Suprapubic skin (tissue), 4 donors: ENCODE measurements around the gene GPR137B. TPM values are rescaled to one million over a fixed set of nuclear protein-coding genes. Genes with fewer than 3 reads are reported as not detected.

Source experiments
- DNase-seq, 2 donors: peaks; one replicate each; pipeline ENCODE4 v3.0.0-alpha.2; 2019; ENCODE audit warnings: low spot score in 2 of 2
- H3K27ac ChIP-seq: fragments of 200-600 bp; sonication (generic); one replicate; pipeline ENCODE4 v1.5.1; 2019
- H3K27me3 ChIP-seq: fragments of 200-600 bp; sonication (generic); one replicate; pipeline ENCODE4 v1.5.1; 2019
- H3K36me3 ChIP-seq: fragments of 200-600 bp; sonication (generic); one replicate; pipeline ENCODE4 v1.5.1; 2019
- H3K4me1 ChIP-seq: fragments of 200-600 bp; sonication (generic); one replicate; pipeline ENCODE4 v1.5.1; 2019
- H3K4me3 ChIP-seq: fragments of 200-600 bp; sonication (generic); one replicate; pipeline ENCODE4 v1.5.1; 2019; ENCODE audit warnings: mild to moderate bottlenecking
- H3K9me3 ChIP-seq: fragments of 200-600 bp; sonication (generic); one replicate; pipeline ENCODE4 v1.5.1; 2019
- EP300 ChIP-seq: sonication (generic); formaldehyde crosslinking; IDR thresholded peaks from one replicate; pipeline ENCODE4 v1.6.1; 2017; ENCODE audit warnings: antibody characterized with exemption
- POLR2A ChIP-seq, 2 donors: fragments of 450-650 bp; IDR thresholded peaks; one replicate each; pipeline ENCODE4 v1.6.1; 2017; ENCODE audit warnings: antibody characterized with exemption in 2 of 2, mild to moderate bottlenecking in 2 of 2, moderate library complexity in 2 of 2
- POLR2AphosphoS5 ChIP-seq, 3 donors: sonication (generic); formaldehyde crosslinking; IDR thresholded peaks; one replicate each; pipeline ENCODE4 v1.6.1; 2017; ENCODE audit warnings: antibody characterized with exemption in 3 of 3
- WGBS: methylation state at CpG from one replicate; pipeline ENCODE4 v1.1.5; 2018; 5-methylcytosine and 5-hydroxymethylcytosine counted together
- total RNA-seq, 4 donors: library from RNA; depleted of rRNA; stranded (reverse); fragments of >200 nt; gene quantifications; one replicate each; pipeline ENCODE4 v1.1.0, GENCODE V29; 2016
- TF ChIP-seq, protein P1 (sequence below), 2 donors: fragments of 200-600 bp in 1 of 2; fragments of 450-650 bp in 1 of 2; sonication (generic) in 1 of 2; IDR thresholded peaks; one replicate each; pipeline ENCODE4 v1.5.1; 2016 to 2019; ENCODE audit warnings: antibody characterized with exemption in 2 of 2, mild to moderate bottlenecking in 1 of 2, moderate library complexity in 1 of 2

The GPR137B gene
- total RNA-seq, 4 donors from 2014 or later, result 34.9 to 60.0 (median 47.2) TPM

DNA sequence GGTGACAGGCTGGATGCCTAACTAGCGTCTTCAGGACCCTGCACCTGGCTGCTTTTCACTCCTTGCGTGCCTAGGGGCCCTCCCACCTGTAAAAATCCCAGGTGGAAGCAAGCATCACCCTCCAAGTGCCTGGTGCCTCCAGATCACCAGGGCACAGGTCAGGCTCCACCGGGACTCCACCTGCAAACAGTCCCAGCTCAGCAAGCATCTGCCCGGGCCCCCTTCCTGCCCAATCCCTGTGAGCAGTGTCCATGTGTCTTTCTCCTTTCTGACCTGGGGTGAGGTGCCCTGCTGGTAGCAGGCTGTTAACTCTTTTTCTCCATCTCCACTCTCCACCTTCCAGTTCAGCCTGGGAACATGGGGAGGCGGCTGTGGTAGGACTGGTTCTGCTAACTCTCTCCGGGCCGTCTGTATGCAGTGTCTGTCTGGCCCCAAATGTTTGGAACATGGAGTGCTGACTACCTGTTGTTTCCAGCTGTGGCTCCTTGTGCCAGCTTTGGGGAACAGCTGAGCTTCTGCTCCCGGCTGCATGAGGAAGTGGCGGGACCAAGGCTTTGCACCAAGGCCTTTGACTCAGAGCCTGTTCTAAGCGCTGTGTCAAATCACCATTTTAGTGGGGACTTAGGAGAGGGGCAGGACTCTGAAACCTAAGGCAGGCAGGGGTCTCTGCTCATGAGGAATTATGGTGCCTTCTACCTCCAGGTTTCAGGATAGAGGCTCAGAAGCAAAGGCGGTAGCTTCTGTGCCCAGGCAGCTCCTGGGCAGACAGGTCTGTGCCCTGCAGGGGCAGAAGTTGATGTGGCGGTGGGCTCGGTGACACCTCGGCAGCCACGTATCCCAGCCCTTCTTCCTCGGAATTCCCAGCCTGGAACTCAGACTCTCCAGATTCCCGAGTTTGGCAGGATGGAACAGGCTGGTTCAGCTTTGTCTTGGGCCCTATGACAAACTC lies 5.5 kb downstream of the GPR137B start:
- no peaks in the 10 kb centered on the region for H3K36me3 ChIP-seq
- no peak for DNase-seq

DNA sequence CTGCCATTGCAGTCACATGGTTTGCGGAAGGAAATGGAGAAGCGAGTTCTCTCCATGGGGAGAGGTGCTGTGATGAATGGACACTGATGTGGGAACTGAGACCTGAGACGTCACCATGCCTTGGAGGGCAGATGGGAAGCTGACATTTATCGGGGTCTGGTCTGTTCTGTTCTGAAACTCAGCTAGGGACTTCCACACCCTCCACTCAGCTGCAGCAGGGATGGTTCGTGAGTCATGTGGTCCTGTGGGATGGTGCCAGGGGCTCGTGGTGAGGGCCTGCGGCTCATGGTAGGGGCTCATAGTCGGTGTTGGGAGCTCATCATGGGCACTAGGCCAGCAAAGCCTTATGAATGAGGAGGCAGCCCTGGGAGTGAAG lies 6.1 kb downstream of the GPR137B start:
- H3K4me3 ChIP-seq, result no peak overlapping the region
- TF ChIP-seq POLR2AphosphoS5 (IDR thresholded peaks at IDR 0.05), result no peak
- TF ChIP-seq POLR2A (IDR thresholded peaks at IDR 0.05), result no peak
- TF ChIP-seq, protein P1, sequence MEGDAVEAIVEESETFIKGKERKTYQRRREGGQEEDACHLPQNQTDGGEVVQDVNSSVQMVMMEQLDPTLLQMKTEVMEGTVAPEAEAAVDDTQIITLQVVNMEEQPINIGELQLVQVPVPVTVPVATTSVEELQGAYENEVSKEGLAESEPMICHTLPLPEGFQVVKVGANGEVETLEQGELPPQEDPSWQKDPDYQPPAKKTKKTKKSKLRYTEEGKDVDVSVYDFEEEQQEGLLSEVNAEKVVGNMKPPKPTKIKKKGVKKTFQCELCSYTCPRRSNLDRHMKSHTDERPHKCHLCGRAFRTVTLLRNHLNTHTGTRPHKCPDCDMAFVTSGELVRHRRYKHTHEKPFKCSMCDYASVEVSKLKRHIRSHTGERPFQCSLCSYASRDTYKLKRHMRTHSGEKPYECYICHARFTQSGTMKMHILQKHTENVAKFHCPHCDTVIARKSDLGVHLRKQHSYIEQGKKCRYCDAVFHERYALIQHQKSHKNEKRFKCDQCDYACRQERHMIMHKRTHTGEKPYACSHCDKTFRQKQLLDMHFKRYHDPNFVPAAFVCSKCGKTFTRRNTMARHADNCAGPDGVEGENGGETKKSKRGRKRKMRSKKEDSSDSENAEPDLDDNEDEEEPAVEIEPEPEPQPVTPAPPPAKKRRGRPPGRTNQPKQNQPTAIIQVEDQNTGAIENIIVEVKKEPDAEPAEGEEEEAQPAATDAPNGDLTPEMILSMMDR (IDR thresholded peaks at IDR 0.05), result no peak
- no peak for TF ChIP-seq EP300
- peak overlapping the region; percentile 63 for H3K27ac ChIP-seq
- peaks cover 52% of the 10 kb centered on the region for H3K4me1 ChIP-seq
- H3K36me3 ChIP-seq, result no peaks in the 10 kb centered on the region
- DNase-seq, result no peak
- H3K27me3 ChIP-seq, result no peaks in the 10 kb centered on the region
- H3K9me3 ChIP-seq, result no peaks in the 10 kb centered on the region
- WGBS, result 83% methylated on average over 2 of the region's 8 CpGs

More for the DNA sequence above, 5.5 kb downstream of the GPR137B start:
- whole genome bisulfite sequencing, result 72% methylated on average over 13 of the region's 17 CpGs
- H3K4me3 ChIP-seq, result no peak overlapping the region
- peaks cover 58% of the 10 kb centered on the region for H3K4me1 ChIP-seq
- peak overlapping the region; percentile 63 for H3K27ac ChIP-seq
- no peaks in the 10 kb centered on the region for H3K27me3 ChIP-seq
- TF ChIP-seq, protein P1 (IDR thresholded peaks at IDR 0.05), result no peak
- TF ChIP-seq POLR2A (IDR thresholded peaks at IDR 0.05), result no peak
- TF ChIP-seq POLR2AphosphoS5 (IDR thresholded peaks at IDR 0.05), result no peak
- no peak for TF ChIP-seq EP300
- H3K9me3 ChIP-seq, result no peaks in the 10 kb centered on the region

DNA sequence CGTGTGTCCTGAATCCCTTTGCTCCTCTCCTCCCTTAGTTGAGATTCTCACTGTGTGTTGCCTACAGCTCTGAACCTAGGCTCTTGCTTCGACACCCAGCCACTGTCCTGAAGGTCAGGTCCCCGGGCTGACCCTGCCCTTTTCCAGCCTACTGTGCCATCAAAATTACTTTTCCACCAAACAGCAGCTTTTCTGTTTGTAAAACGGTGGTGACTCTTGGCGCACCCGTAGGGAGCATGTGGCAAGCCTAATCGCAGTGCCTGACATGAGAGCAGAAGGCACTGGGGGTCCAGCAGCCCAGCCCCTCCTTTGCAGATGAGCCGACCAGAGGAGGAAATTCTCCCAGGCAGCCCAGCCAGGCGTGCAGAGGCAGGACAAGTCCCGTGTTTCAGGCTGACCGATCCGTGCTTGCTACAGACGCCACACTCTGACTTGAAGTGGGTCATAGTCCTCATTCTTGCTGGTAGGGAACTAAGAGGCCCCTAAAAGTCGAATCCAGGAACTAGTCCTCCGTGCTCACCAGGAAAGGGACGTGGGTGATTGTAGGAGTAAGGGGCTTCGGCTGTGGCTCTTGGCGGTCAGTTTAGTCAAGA lies 6.8 kb downstream of the GPR137B start:
- Histone ChIP-seq H3K9me3 (no peaks in the 10 kb centered on the region), H3K4me3 (no peak overlapping the region), H3K27me3 (no peaks in the 10 kb centered on the region), H3K27ac (no peak overlapping the region), H3K4me1 (peaks cover 45% of the 10 kb centered on the region), H3K36me3 (no peaks in the 10 kb centered on the region)
- DNase-seq, result no peak
- TF ChIP-seq POLR2A (IDR thresholded peaks at IDR 0.05) (no peak), POLR2AphosphoS5 (IDR thresholded peaks at IDR 0.05) (no peak), EP300 (no peak)
- TF ChIP-seq, protein P1 (IDR thresholded peaks at IDR 0.05), result no peak
- 89% methylated on average over 16 of the region's 18 CpGs for WGBS

DNA sequence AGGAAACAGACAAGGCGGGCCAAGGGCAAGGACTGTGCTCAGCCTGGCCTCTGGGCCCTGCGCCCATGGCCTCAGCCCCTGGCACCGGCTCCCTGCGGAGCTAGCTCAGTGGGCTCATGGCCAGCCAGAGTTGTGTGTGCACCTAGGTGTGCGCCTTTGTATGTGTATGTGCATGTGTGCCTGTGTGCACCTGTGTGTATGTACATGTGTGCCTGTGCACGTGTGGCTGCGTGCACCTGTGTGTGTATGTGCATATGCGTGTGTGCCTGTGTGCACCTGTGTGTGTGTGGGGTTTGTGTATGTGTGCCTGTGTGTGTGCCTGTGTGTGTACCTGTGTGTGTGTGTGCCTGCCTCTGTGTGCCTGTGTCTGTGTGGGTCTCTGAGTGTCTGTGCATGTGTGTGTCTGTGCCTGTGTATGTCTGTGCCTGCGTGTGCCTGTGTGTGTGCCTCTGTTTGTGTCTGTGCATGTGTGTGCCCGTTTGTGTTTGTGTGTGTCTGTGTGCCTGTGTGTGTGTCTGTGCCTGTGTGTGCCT lies 7.4 kb downstream of the GPR137B start:
- H3K36me3 ChIP-seq, result no peaks in the 10 kb centered on the region
- H3K4me3 ChIP-seq, result no peak overlapping the region
- whole genome bisulfite sequencing, result 100% methylated on average over 6 of the region's 10 CpGs
- no peaks in the 10 kb centered on the region for H3K9me3 ChIP-seq
- H3K27ac ChIP-seq, result no peak overlapping the region
- peaks cover 39% of the 10 kb centered on the region for H3K4me1 ChIP-seq
- TF ChIP-seq EP300, result no peak
- TF ChIP-seq POLR2AphosphoS5 (IDR thresholded peaks at IDR 0.05), result no peak
- TF ChIP-seq, protein P1 (IDR thresholded peaks at IDR 0.05), result no peak
- TF ChIP-seq POLR2A (IDR thresholded peaks at IDR 0.05), result no peak
- no peaks in the 10 kb centered on the region for H3K27me3 ChIP-seq
- DNase-seq, result no peak
